Subcutaneous abdominal adipose tissue (tissue), 5 donors: ENCODE data around the gene RAMACL.

Experiments
- H3K27ac ChIP-seq: one replicate; pipeline ENCODE4 v1.7.0; 2013; ENCODE audit warnings: low read depth, mild to moderate bottlenecking, inconsistent platforms, low read length, moderate library complexity
- H3K27me3 ChIP-seq, 5 donors: one replicate each; pipeline ENCODE4 v1.7.0; 2013; ENCODE audit warnings: low read length in 5 of 5, inconsistent platforms in 1 of 5; ENCODE audit not compliant: control insufficient read depth in 5 of 5, insufficient read depth in 4 of 5
- H3K36me3 ChIP-seq, 5 donors: one replicate each; pipeline ENCODE4 v1.7.0; 2013; ENCODE audit warnings: low read length in 5 of 5; ENCODE audit not compliant: control insufficient read depth in 5 of 5, insufficient read depth in 5 of 5
- H3K4me1 ChIP-seq, 5 donors: one replicate each; pipeline ENCODE4 v1.7.0; 2013; ENCODE audit warnings: low read length in 5 of 5, mild to moderate bottlenecking in 3 of 5, moderate library complexity in 1 of 5; ENCODE audit not compliant: control insufficient read depth in 5 of 5, insufficient read depth in 5 of 5
- H3K4me3 ChIP-seq, 5 donors: one replicate each; pipeline ENCODE4 v1.7.0; 2013; ENCODE audit warnings: low read length in 5 of 5, low read depth in 1 of 5
- H3K9ac ChIP-seq, 5 donors: one replicate each; pipeline ENCODE4 v1.7.0; 2013; ENCODE audit warnings: low read length in 5 of 5, mild to moderate bottlenecking in 4 of 5, moderate library complexity in 3 of 5
- H3K9me3 ChIP-seq, 5 donors: one replicate each; pipeline ENCODE4 v1.7.0; 2013; ENCODE audit warnings: low read length in 5 of 5; ENCODE audit not compliant: control insufficient read depth in 5 of 5
- donor health status: healthy.
- donor health status: healthy.
- donor health status: healthy.
- donor health status: healthy.
- donor health status: healthy.

RAMACL gene

DNA sequence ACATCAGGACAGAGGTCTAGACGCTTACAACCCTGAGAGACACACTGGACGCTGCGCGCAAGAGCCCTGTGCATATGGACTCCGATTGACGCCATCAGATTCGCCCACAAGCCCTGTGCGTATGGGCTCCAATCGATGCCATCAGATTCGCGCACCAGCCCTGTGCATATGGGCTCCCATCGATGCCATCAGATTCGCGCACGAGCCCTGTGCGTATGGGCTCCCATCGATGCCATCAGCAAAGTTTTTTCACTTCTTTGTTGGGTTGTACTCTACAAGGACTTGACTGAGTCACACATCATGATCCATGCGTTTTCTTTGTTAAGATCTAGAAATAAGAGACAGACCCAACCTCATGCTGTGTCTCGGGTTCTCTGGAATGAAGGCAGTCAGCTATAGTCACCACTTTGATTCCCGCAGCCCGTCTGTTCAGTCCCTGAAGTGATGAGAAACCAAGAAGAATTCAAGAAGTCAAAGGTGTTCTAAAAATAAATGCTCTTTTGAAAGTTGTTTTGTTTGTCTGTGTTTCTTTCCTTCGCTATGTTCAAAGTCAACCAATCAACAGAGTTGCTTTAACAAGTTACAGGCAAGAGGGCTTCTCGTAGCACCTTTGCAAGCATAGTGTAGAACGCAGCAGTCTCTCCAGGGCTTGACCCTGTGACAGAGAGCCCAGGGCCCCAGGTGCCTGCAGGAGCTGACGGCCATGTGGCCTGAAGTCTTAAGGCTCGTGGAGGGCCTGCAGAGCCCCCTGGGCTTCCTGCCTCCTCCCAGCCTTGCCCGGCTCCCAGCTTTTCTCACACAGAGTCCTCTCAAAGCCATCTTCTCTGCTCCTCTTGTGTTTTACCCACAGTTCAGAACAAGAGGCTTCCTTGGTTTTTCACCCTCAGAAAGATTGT is 32.6 kb upstream of the RAMACL start:
- Histone ChIP-seq H3K27ac (no peak overlapping the region), H3K9me3 (no peaks in the 10 kb centered on the region), H3K9ac (no peak overlapping the region), H3K4me1 (peaks cover 0 to 45% (median 13%) of the 10 kb centered on the region in 5 donors), H3K27me3 (no peaks in the 10 kb centered on the region), H3K4me3 (no peak overlapping the region), H3K36me3 (peaks cover 0 to 16% (median 11%) of the 10 kb centered on the region in 5 donors)

DNA sequence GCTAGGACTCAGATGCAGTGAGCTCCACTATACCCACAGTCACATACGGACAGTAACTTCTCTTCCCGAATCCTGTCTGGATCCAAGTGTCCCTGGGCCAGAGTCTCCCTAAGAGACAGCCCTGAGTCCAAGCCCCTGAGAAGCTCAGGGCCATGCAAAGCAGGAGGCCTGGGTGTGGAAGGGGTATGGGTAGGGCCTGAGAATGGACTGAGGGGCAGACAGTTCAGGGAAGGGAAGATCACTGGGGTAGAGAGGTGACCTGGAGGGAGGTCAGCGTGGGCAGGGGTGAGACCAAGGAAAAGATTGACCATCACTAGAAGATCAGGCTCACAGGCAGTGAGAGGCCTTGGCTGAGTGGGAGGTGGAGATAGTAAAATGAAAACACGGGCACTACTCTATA is 31.8 kb upstream of the RAMACL start:
- Histone ChIP-seq H3K4me3 (no peak overlapping the region), H3K9me3 (no peaks in the 10 kb centered on the region), H3K9ac (no peak overlapping the region), H3K27me3 (no peaks in the 10 kb centered on the region), H3K36me3 (peaks cover 0 to 16% (median 11%) of the 10 kb centered on the region in 5 donors), H3K27ac (no peak overlapping the region), H3K4me1 (peaks cover 0 to 48% (median 13%) of the 10 kb centered on the region in 5 donors)

DNA sequence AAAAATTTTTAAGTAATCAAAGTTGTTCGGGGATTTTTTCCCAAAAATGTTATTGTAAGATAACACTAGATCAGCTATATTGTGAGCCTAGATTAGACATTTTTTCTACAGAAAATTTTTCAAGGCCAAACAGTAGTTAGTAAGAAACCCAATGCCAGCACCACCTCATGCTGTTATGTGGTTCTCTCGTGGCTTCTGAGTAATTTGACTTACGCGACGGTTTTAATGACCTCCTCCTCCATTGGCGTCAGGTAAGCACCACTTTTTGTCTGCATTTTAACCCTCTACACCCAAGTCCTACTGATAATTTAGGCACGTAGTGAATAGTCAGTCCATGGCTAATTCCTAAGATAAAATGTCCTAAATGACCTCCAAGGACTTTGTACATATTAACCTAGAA is 30.9 kb upstream of the RAMACL start:
- H3K4me1 ChIP-seq: peaks cover 0 to 48% (median 13%) of the 10 kb centered on the region in 5 donors
- H3K9me3 ChIP-seq: no peaks in the 10 kb centered on the region
- H3K36me3 ChIP-seq: peaks cover 0 to 16% (median 11%) of the 10 kb centered on the region in 5 donors
- no peak overlapping the region for H3K9ac ChIP-seq
- no peak overlapping the region for H3K4me3 ChIP-seq
- H3K27ac ChIP-seq: no peak overlapping the region
- H3K27me3 ChIP-seq: no peaks in the 10 kb centered on the region

DNA sequence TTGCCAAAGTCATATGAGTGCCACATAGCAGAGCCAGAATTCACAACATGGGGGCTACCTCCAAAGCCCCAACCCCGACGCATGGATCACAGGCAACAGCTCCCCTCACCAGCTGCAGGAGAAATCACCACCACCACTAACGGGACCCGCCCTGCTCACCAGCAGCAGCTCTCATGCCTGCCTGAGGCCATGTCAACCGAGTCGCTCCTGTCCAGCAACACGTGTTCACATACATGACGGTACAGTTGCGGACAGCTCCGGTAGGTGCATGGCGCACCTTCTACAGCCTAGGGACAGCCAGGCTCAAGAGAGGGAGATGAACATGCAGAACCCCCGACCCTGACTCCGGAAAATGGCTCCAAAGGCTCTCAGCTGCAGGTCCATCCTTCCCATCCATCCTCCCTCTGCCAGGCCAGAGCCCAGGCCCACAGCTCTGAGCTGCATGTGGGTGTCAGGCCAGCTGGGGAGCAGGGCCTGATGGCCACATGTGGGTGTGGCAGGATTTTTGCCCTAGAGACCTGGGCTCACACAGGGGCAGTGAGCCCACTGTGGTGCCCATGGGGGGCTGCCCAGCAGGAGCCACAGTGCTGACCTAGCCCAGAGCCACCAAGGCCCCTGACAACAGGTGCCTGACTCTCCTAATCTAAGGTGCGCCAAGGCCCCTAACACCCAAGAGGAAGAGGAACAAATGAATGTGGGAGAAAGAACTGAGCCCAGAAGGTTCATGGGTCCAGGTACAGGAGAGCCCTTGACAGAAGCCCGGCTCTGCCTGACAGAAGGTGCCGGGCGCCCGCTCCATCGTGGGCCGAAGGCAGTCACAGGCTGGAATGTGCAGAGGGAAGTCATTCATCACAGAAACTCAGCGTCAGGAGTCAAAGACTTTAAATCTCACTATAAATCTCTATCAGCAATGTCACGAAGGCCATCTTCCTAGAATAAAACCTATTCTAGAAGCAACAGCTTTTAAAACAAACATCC is 30.1 kb upstream of the RAMACL start:
- H3K36me3 ChIP-seq: peaks cover 0 to 16% (median 11%) of the 10 kb centered on the region in 5 donors
- no peak overlapping the region for H3K9ac ChIP-seq
- no peaks in the 10 kb centered on the region for H3K9me3 ChIP-seq
- peaks cover 0 to 48% (median 13%) of the 10 kb centered on the region in 5 donors for H3K4me1 ChIP-seq
- no peak overlapping the region for H3K27ac ChIP-seq
- H3K4me3 ChIP-seq: no peak overlapping the region
- H3K27me3 ChIP-seq: no peaks in the 10 kb centered on the region

DNA sequence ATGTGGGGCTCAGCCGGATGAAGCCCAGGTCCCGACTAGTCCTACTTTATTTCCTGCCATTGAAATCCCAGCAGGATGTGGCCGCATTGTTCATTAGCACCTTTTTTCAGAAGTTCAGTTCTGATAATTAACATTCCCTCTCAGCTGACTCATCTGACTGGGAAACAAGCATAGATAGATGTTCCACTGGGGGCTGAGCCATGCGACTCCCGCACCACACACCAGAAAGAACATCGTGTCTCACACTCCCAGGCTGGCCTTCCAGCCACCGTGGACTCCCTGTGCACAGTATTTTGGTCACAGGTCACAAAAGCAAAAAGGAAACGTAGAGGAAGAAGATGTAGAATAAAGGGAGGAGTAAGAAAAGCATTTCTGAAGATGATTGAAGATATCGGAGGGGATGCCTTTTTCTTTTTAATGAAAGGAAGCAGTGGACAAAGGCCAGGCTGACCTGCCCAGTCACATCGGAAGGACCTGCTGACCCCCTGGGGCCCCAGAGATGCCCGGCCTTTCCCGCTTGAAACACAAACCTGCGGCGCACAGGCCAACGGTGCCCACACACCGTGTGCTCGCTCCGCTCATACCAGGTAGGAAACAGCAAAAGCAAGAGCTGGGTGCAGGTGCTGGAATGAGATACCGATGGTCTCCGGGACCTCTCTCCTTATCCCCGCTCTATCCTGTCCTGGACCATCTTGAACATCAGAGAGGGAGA is 28.7 kb upstream of the RAMACL start:
- H3K9ac ChIP-seq: peak overlapping the region in 1 of 5 donors; percentile 25
- H3K36me3 ChIP-seq: peaks cover 0 to 16% (median 11%) of the 10 kb centered on the region in 5 donors
- H3K4me1 ChIP-seq: peaks cover 0 to 38% (median 6%) of the 10 kb centered on the region in 5 donors
- peak overlapping the region; percentile 41 for H3K27ac ChIP-seq
- H3K27me3 ChIP-seq: no peaks in the 10 kb centered on the region
- no peaks in the 10 kb centered on the region for H3K9me3 ChIP-seq
- H3K4me3 ChIP-seq: peak overlapping the region in 1 of 5 donors; percentile 9

DNA sequence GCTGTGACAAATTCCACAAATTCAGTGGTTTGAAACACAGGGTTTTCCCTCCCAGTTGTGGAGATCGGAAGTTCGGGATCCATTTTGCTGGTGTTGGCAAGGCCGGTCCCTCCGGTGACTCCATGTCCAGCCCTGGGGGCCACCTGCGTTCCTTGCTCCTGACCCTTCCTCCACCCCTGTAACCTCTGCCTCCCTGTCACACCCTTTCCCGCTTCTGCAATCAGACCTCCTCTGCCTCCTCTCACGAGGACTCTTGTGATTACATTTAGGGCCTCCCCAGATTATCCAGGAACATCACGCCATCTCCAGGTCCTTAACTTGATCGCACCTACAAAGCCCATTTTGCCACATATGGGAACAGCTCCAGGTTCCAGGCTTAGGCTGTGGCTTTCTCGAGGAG is 28.1 kb upstream of the RAMACL start:
- Histone ChIP-seq H3K4me3 (no peak overlapping the region), H3K9ac (no peak overlapping the region), H3K4me1 (peaks cover 0 to 34% (median 5%) of the 10 kb centered on the region in 5 donors), H3K27me3 (no peaks in the 10 kb centered on the region), H3K27ac (no peak overlapping the region), H3K36me3 (peaks cover 0 to 16% (median 11%) of the 10 kb centered on the region in 5 donors), H3K9me3 (no peaks in the 10 kb centered on the region)

DNA sequence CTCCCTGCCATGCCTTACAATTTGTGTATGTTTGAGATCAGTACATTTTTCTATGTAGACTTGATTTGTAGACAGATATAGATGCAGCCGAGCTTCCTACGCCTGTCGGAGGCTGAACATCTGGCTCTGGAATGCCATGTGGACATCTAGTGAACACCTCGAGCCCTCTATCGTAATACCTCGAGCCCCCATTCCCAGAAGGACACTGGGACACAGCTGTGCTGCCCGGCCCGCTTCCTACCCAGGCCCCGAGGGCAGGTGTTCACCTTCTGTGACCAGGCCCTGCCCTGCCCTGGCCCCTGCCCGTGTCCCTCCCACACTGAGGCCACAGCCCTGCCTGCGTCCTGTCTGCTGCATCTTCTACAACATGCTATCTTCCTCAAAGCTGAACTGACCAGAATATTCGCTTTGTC is 27.7 kb upstream of the RAMACL start:
- H3K36me3 ChIP-seq: peaks cover 0 to 16% (median 11%) of the 10 kb centered on the region in 5 donors
- peaks cover 0 to 34% (median 5%) of the 10 kb centered on the region in 5 donors for H3K4me1 ChIP-seq
- no peak overlapping the region for H3K4me3 ChIP-seq
- H3K9ac ChIP-seq: peak overlapping the region in 1 of 5 donors; percentile 24
- H3K9me3 ChIP-seq: no peaks in the 10 kb centered on the region
- H3K27ac ChIP-seq: no peak overlapping the region
- H3K27me3 ChIP-seq: no peaks in the 10 kb centered on the region

DNA sequence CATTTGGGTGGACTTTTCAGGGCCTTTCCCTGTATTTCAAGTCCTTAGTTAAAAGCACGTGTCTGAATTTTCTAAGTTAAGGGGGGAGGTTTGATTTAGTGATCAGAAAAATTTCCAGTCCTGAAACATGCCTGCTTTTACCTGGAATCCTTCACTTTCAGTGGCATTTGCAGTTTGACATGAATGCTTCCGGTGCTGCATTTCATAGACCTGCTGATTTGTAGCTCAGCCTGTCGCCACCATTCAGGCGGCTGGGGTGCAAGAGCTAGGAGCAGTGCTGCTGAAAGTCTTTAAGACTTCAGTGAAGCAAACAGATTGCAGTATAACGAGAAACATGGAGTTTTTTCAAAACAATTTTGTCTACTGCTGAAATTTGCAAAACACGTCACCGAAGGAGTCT is 26.5 kb upstream of the RAMACL start:
- H3K4me1 ChIP-seq: peaks cover 0 to 34% (median 5%) of the 10 kb centered on the region in 5 donors

DNA sequence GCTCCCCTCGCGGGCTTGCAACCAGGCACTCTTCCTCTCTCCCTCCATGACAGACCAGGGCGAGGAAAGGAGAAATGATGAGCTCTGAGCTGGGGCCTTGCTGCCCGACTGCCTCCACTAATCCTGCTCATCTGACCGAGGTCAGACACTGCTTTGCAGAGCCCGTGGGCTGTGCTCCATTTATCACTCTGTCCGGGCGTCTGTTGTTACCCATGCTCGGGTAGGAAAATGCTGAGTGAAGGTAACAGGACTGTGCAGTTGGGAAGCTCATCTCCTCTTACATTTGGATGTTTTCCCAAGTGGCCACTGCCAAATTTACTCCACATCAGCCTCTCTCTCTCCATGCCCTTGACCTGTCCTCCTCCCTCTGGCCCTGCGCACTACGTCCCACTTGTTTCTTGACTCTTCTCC is 26.0 kb upstream of the RAMACL start:
- Histone ChIP-seq H3K27ac (no peak overlapping the region), H3K27me3 (no peaks in the 10 kb centered on the region), H3K9me3 (no peaks in the 10 kb centered on the region), H3K9ac (no peak overlapping the region), H3K4me3 (no peak overlapping the region), H3K4me1 (peaks cover 0 to 34% (median 5%) of the 10 kb centered on the region in 5 donors), H3K36me3 (peaks cover 0 to under 1% (median 0%) of the 10 kb centered on the region in 5 donors)

More for the DNA sequence above, 26.5 kb upstream of the RAMACL start:
- H3K9ac ChIP-seq: no peak overlapping the region
- H3K4me3 ChIP-seq: no peak overlapping the region
- no peak overlapping the region for H3K27ac ChIP-seq
- no peaks in the 10 kb centered on the region for H3K27me3 ChIP-seq
- peaks cover 0 to 6% (median 2%) of the 10 kb centered on the region in 5 donors for H3K36me3 ChIP-seq
- H3K9me3 ChIP-seq: no peaks in the 10 kb centered on the region
